Mesothelial cell of epicardium (in vitro differentiated cells): ENCODE measurements around the gene OR5B17. TPM values are rescaled to one million over a fixed set of nuclear protein-coding genes. Genes with fewer than 3 reads are reported as not detected.

Experiments
- DNase-seq, 2 experiments: peaks; one replicate each; pipeline ENCODE4 v3.0.0; 2021; ENCODE audit warnings: low spot score in 2 of 2; ENCODE audit not compliant: unreplicated experiment in 2 of 2
- H3K27ac Mint-ChIP-seq: 2 replicates; pipeline ENCODE4 v1.8.0; 2021; ENCODE audit warnings: mixed read lengths
- H3K27me3 Mint-ChIP-seq: 2 replicates; pipeline ENCODE4 v1.8.0; 2021; ENCODE audit warnings: low read depth, mixed read lengths
- H3K36me3 Mint-ChIP-seq: 2 replicates; pipeline ENCODE4 v1.8.0; 2021; ENCODE audit warnings: mixed read lengths
- H3K4me1 Mint-ChIP-seq: 2 replicates; pipeline ENCODE4 v1.8.0; 2021; ENCODE audit warnings: mixed read lengths
- H3K4me3 Mint-ChIP-seq: 2 replicates; pipeline ENCODE4 v1.8.0; 2021; ENCODE audit warnings: mild to moderate bottlenecking, moderate library complexity, mixed read lengths
- H3K9me3 Mint-ChIP-seq: 2 replicates; pipeline ENCODE4 v1.8.0; 2021; ENCODE audit warnings: mixed read lengths
- CTCF ChIP-seq: fragments of 200-600 bp; sonication (generic); IDR thresholded peaks from one replicate; pipeline ENCODE4 v1.5.0; 2021; ENCODE audit warnings: antibody characterized with exemption; ENCODE audit not compliant: unreplicated experiment
- total RNA-seq: library from RNA; stranded (reverse); gene quantifications from 3 replicates; pipeline ENCODE4 v1.2.1, GENCODE V29; 2021

OR5B17 gene
- total RNA-seq, 1 donor from 2014 or later: not detected

- Mint-ChIP-seq H3K4me3 (no peak overlapping the region), H3K9me3 (peaks cover 34% of the 10 kb centered on the region), H3K36me3 (no peaks in the 10 kb centered on the region), H3K4me1 (no peaks in the 10 kb centered on the region), H3K27me3 (no peaks in the 10 kb centered on the region), H3K27ac (no peak overlapping the region)
- no peak for DNase-seq
- no peak for TF ChIP-seq CTCF
Observed at GRCh38 chr11:58391879-58392278, 33.0 kb upstream of the OR5B17 start.

DNA sequence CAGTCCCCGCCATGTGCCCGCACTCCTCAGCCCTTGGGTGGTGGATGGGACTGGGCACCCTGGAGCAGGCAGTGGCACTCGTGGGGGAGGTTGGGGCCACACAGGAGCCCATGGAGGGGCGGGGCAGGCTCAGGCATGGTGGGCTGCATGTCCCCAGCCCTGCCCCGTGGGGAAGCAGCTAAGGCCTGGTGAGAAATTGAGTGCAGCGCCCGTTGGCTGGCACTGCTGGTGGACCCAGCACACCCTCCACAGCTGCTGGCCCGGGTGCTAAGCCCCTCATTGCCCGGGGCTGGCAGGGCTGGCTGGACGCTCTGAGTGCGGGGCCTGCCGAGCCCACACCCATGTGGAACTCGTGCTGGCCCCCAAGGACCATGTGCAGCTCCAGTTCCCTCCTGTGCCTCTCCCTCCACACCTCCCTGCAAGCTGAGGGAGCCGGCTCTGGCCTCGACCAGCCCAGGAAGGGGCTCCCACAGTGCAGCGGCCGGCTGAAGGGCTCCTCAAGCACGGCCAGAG lies 31.7 kb upstream of the OR5B17 start:
- no peaks in the 10 kb centered on the region for H3K27me3 Mint-ChIP-seq
- H3K36me3 Mint-ChIP-seq: no peaks in the 10 kb centered on the region
- peaks cover 31% of the 10 kb centered on the region for H3K9me3 Mint-ChIP-seq

GRCh38 chr11:58354727-58355126 lies 4.1 kb downstream of the OR5B17 start:
- Mint-ChIP-seq H3K36me3 (no peaks in the 10 kb centered on the region), H3K4me3 (no peak overlapping the region), H3K9me3 (no peaks in the 10 kb centered on the region), H3K27ac (no peak overlapping the region), H3K27me3 (no peaks in the 10 kb centered on the region), H3K4me1 (no peaks in the 10 kb centered on the region)
- no peak for DNase-seq
- no peak for TF ChIP-seq CTCF

More for the DNA sequence above, 31.7 kb upstream of the OR5B17 start:
- no peak for DNase-seq
- no peak for TF ChIP-seq CTCF
- Mint-ChIP-seq H3K4me3 (no peak overlapping the region), H3K4me1 (no peaks in the 10 kb centered on the region), H3K27ac (no peak overlapping the region)

DNA sequence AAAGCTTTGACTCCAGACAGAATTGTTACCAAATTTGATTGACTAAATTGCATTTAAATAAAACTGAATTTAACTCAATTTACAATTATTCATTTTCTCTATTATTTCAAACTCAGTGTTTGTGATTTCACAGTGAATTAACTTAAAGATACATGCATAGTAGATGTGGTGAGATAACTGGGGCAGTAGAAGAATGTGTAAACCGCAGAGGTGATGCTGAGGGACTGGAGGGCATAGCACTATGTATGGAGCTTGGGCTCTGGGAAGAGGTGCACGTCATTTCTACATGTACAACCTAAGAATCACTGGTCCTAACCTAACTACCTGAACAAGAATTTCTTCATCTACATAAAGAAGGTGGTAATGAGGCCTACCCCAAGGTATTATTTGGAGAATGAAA lies 13.7 kb downstream of the OR5B17 start:
- no peak for TF ChIP-seq CTCF
- no peak for DNase-seq
- H3K27me3 Mint-ChIP-seq: no peaks in the 10 kb centered on the region
- peaks cover 23% of the 10 kb centered on the region for H3K9me3 Mint-ChIP-seq
- H3K36me3 Mint-ChIP-seq: no peaks in the 10 kb centered on the region
- no peak overlapping the region for H3K4me3 Mint-ChIP-seq
- no peaks in the 10 kb centered on the region for H3K4me1 Mint-ChIP-seq
- no peak overlapping the region for H3K27ac Mint-ChIP-seq

GRCh38 chr11:58334708-58335107 lies 24.2 kb downstream of the OR5B17 start:
- Mint-ChIP-seq H3K4me1 (no peaks in the 10 kb centered on the region), H3K27ac (no peak overlapping the region), H3K27me3 (no peaks in the 10 kb centered on the region), H3K9me3 (peaks cover 37% of the 10 kb centered on the region), H3K4me3 (no peak overlapping the region), H3K36me3 (no peaks in the 10 kb centered on the region)
- no peak for TF ChIP-seq CTCF
- no peak for DNase-seq

DNA sequence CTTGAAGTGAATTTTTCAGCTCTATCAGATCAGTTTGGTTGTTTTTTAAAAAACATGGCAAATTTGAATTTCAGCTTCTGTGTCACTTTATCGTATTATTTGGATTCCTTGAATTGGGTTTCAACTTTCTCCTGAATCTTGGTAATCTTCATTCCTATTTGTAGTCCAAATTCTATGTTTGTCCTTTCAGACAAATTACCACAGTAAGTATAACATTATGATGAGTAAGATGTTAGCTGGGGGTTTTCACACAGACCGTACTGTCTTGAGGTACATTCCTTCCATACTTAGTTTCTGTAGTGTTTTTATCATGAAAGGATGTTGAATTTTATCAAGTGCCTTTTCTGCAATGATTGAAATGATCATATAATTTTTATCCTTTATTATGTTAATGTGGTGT lies 28.0 kb downstream of the OR5B17 start:
- H3K9me3 Mint-ChIP-seq: peaks cover 74% of the 10 kb centered on the region
- DNase-seq: no peak
- H3K4me1 Mint-ChIP-seq: no peaks in the 10 kb centered on the region
- no peak overlapping the region for H3K27ac Mint-ChIP-seq
- H3K36me3 Mint-ChIP-seq: no peaks in the 10 kb centered on the region
- H3K4me3 Mint-ChIP-seq: no peak overlapping the region
- H3K27me3 Mint-ChIP-seq: no peaks in the 10 kb centered on the region
- no peak for TF ChIP-seq CTCF
